Fibroblast of mammary gland (primary cell): ENCODE measurements around the gene CFAP251.
A peak's percentile ranks its signal among the peaks of the same experiment; 100 is the strongest.

Experiments used
- DNase-seq: peaks from one replicate; pipeline ENCODE4 v3.0.0-alpha.2; 2010; ENCODE audit warnings: low read depth
- H3K4me3 ChIP-seq: 2 replicates; pipeline ENCODE4 v1.5.1; 2011; ENCODE audit warnings: low read depth, mild to moderate bottlenecking, low read length, moderate library complexity; ENCODE audit not compliant: control insufficient read depth
- CTCF ChIP-seq: conservative IDR thresholded peaks from 2 replicates; pipeline ENCODE4 v1.5.1; 2011; ENCODE audit warnings: low read depth, low read length, inconsistent platforms; ENCODE audit not compliant: control insufficient read depth, insufficient read depth

Gene CFAP251

GRCh38 chr12:121957861-121958515, 39.6 kb downstream of the CFAP251 start:
- no peak overlapping the region for H3K4me3 ChIP-seq
- no peak for TF ChIP-seq CTCF
- no peak for DNase-seq

- TF ChIP-seq CTCF = no peak
- H3K4me3 ChIP-seq = no peak overlapping the region
- DNase-seq = peak; percentile 11
Observed at GRCh38 chr12:121958541-121959240, 40.3 kb downstream of the CFAP251 start.

GRCh38 chr12:121960541-121960940, 42.1 kb downstream of the CFAP251 start:
- no peak for TF ChIP-seq CTCF

GRCh38 chr12:121961195-121961879, 42.9 kb downstream of the CFAP251 start:
- no peak overlapping the region for H3K4me3 ChIP-seq
- no peak for DNase-seq
- no peak for TF ChIP-seq CTCF

More at GRCh38 chr12:121960541-121960940, 42.1 kb downstream of the CFAP251 start:
- no peak for DNase-seq
- H3K4me3 ChIP-seq = no peak overlapping the region

GRCh38 chr12:121963341-121964018, 45.1 kb downstream of the CFAP251 start:
- no peak overlapping the region for H3K4me3 ChIP-seq
- no peak for TF ChIP-seq CTCF
- DNase-seq = no peak

GRCh38 chr12:121964813-121965643, 46.6 kb downstream of the CFAP251 start:
- H3K4me3 ChIP-seq = no peak overlapping the region
- TF ChIP-seq CTCF = no peak
- DNase-seq = peak; percentile 75
